ENCODE results near the gene RPGRIP1. TPM values are rescaled to one million over a fixed set of nuclear protein-coding genes. Genes with fewer than 3 reads are reported as not detected.
"Not testable (repeated sequence)": the region's sequence is repeated elsewhere in the genome, so short reads cannot be mapped to it uniquely, and the experiment has no call there.

RPGRIP1 gene
- total RNA-seq, 1 donor = under 0.01 TPM

DNA sequence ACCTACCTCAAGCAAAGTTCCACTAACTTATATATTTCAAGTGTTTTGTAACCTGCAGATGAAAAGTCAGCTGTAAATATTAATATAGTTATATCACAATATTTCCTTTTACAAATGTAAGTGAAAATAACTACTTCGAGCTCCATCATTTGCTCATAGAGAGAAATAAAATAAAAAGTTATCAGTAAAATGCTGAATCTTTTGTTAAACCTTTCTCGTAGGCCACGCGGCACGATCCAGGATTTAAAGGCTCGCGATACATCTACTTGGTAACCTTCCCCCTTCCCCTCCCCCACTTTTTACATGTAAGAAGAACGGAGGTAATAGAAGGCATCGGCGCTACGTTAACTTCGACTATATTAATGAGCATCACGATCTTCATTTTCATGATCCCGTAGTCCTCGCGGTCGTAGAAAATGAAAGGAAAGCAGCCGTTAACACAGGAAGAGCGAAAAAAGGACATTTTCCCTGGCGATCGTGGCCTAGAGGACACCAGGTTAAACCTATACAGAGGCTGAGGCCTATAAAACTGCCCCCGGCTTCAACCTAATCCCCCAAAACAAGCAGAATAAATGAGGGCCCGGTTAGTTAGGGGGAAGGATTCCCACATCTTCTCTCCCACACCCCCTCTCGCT is 11.1 kb upstream of the RPGRIP1 start:
- Histone ChIP-seq H3K27me3 (ENCODE audit: insufficient read depth, low read length) (no peaks in the 10 kb centered on the region), H3K79me2 (ENCODE audit: insufficient read depth, low read length) (peaks cover 55% of the 10 kb centered on the region), H3K4me2 (ENCODE audit: insufficient read depth, low read length) (peak overlapping the region; percentile 93), H4K20me1 (ENCODE audit: insufficient read depth, low read length) (peaks cover 51% of the 10 kb centered on the region), H2AFZ (ENCODE audit: low read length) (peak overlapping the region; percentile 54), H3K36me3 (ENCODE audit: insufficient read depth, low read length) (peaks cover 40% of the 10 kb centered on the region), H3K4me1 (ENCODE audit: insufficient read depth, low read length) (peaks cover 38% of the 10 kb centered on the region), H3K9me3 (ENCODE audit: low read depth, low read length) (no peaks in the 10 kb centered on the region), H3K27ac (ENCODE audit: low read depth, low read length) (peak overlapping the region; percentile 100), H3K4me3 (ENCODE audit: insufficient read depth, low read length) (peak overlapping the region; percentile 100)
- no peak for DNase-seq (ENCODE audit: insufficient read length, low spot score, missing footprints)
- TF ChIP-seq, protein P1, sequence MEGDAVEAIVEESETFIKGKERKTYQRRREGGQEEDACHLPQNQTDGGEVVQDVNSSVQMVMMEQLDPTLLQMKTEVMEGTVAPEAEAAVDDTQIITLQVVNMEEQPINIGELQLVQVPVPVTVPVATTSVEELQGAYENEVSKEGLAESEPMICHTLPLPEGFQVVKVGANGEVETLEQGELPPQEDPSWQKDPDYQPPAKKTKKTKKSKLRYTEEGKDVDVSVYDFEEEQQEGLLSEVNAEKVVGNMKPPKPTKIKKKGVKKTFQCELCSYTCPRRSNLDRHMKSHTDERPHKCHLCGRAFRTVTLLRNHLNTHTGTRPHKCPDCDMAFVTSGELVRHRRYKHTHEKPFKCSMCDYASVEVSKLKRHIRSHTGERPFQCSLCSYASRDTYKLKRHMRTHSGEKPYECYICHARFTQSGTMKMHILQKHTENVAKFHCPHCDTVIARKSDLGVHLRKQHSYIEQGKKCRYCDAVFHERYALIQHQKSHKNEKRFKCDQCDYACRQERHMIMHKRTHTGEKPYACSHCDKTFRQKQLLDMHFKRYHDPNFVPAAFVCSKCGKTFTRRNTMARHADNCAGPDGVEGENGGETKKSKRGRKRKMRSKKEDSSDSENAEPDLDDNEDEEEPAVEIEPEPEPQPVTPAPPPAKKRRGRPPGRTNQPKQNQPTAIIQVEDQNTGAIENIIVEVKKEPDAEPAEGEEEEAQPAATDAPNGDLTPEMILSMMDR (IDR thresholded peaks at IDR 0.05; ENCODE audit: extremely low read depth, low read depth, low read length) = no peak

DNA sequence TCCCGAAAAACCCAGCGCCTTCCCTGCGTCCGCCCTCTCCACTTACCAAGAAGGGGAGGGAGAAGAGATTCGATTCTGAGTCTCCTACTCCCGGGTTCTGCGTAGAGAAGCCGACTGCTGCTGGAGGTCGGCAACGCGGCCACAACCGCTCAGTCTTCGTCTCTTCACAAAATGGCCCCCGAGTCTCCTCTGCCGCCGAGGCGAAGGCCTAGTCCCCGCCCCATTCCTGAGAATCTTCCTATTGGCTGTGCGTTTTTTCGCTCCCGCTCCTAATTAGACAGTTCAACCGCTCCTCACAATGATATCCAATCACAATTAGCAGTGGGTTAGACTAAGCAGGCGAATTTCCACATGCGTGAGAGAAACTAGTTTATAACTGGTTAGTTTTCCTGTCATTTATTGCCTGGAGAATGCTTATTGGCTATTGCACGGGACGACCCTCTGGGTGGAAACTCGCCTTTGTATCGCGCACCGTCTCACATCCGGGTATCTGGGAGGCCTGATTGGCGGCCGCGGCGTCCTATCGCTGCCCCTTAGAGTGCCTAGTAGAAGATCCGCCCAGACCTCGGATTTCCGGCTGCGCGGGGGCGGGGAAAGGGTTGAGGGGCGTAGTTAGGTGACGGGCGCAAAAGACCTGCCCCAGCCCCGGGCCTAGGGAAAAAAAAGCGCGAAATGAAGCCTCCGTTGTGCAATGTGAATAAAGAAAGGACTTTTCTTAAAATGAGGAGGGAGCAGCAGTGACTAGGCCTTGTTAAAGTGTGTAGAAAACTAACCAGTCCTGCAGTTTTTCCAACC is 10.4 kb upstream of the RPGRIP1 start, which contains the start of gene HNRNPC:
Gene HNRNPC, minus strand, starts transcription at position 191 of the 795 bp plus-strand sequence. CDS start 35,249 bp downstream, outside the sequence.
- peaks cover 34% of the 10 kb centered on the region for H3K36me3 ChIP-seq (ENCODE audit: insufficient read depth, low read length)
- peak within 1 kb of the TSS; percentile 100 for H3K4me3 ChIP-seq (ENCODE audit: insufficient read depth, low read length)
- TF ChIP-seq, protein P1 (IDR thresholded peaks at IDR 0.05; ENCODE audit: extremely low read depth, low read depth, low read length) = no peak
- no peaks in the 10 kb centered on the region for H3K27me3 ChIP-seq (ENCODE audit: insufficient read depth, low read length)
- peak; percentile 94 for DNase-seq (ENCODE audit: insufficient read length, low spot score, missing footprints)
- H3K79me2 ChIP-seq (ENCODE audit: insufficient read depth, low read length) = peaks cover 48% of the 10 kb centered on the region
- H3K4me2 ChIP-seq (ENCODE audit: insufficient read depth, low read length) = peak within 1 kb of the TSS; percentile 93
- H3K27ac ChIP-seq (ENCODE audit: low read depth, low read length) = peak within 1 kb of the TSS; percentile 100
- peaks cover 32% of the 10 kb centered on the region for H3K4me1 ChIP-seq (ENCODE audit: insufficient read depth, low read length)
- H2AFZ ChIP-seq (ENCODE audit: low read length) = peak within 1 kb of the TSS; percentile 96
- H4K20me1 ChIP-seq (ENCODE audit: insufficient read depth, low read length) = peaks cover 46% of the 10 kb centered on the region
- H3K9me3 ChIP-seq (ENCODE audit: low read depth, low read length) = no peaks in the 10 kb centered on the region

DNA sequence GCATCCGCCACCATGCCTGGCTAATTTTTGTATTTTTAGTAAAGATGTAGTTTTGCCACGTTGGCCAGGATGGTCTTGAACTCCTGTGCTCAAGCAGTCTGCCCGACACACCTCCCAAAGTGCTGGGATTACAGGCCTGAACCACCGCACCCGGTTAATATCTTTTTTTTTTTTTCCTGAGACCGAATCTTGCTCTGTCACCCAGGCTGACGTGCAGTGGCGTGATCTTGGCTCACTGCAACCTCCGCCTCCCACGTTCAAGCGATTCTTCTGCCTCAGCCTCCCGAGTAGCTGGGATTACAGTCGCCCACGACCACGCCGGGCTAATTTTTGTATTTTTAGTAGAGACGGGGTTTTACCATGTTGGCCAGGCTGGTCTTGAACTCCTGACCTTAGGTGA is 7.2 kb upstream of the RPGRIP1 start:
- H3K79me2 ChIP-seq (ENCODE audit: insufficient read depth, low read length) = peaks cover 16% of the 10 kb centered on the region
- not testable (repeated sequence) for H3K9me3 ChIP-seq (ENCODE audit: low read depth, low read length); H3K4me3 ChIP-seq (ENCODE audit: insufficient read depth, low read length); H3K27me3 ChIP-seq (ENCODE audit: insufficient read depth, low read length); H2AFZ ChIP-seq (ENCODE audit: low read length); H3K36me3 ChIP-seq (ENCODE audit: insufficient read depth, low read length); DNase-seq (ENCODE audit: insufficient read length, low spot score, missing footprints); H3K27ac ChIP-seq (ENCODE audit: low read depth, low read length); H3K4me1 ChIP-seq (ENCODE audit: insufficient read depth, low read length); H3K4me2 ChIP-seq (ENCODE audit: insufficient read depth, low read length)
- H4K20me1 ChIP-seq (ENCODE audit: insufficient read depth, low read length) = peaks cover 16% of the 10 kb centered on the region

DNA sequence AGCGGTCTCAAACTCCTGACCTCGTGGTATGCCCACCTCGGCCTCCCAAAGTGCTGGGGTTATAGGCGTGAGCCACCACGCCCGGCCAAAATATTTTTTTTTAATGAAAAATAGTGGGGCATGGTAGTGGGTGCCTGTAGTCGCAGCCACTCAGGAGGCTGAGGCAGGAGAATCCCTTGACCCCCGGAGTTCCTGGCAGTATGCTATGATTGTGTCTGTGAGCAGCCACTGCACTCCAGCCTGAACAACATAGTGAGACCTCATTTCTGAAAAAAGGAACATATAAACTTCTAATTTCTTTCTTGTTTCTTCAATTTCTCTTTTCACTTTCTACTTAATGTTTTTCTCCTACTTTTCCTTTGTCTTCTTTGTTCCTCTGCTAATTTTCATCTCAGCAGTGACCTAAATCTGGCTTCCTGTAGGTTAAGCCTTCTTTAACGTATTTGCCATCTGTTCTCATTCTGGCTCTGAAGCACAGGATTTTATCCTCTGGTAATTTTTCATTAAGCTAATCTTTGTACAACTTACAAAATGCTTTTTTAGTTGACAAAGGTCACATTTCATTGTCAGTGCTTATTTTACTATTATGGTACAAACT is 4.5 kb upstream of the RPGRIP1 start:
- H3K4me3 ChIP-seq (ENCODE audit: insufficient read depth, low read length) = no peak overlapping the region
- no peaks in the 10 kb centered on the region for H3K4me1 ChIP-seq (ENCODE audit: insufficient read depth, low read length)
- no peaks in the 10 kb centered on the region for H3K9me3 ChIP-seq (ENCODE audit: low read depth, low read length)
- TF ChIP-seq, protein P1 (IDR thresholded peaks at IDR 0.05; ENCODE audit: extremely low read depth, low read depth, low read length) = no peak
- no peak overlapping the region for H3K4me2 ChIP-seq (ENCODE audit: insufficient read depth, low read length)
- peak overlapping the region; percentile 35 for H2AFZ ChIP-seq (ENCODE audit: low read length)
- no peak overlapping the region for H3K27ac ChIP-seq (ENCODE audit: low read depth, low read length)
- H4K20me1 ChIP-seq (ENCODE audit: insufficient read depth, low read length) = no peaks in the 10 kb centered on the region
- no peak for DNase-seq (ENCODE audit: insufficient read length, low spot score, missing footprints)
- no peaks in the 10 kb centered on the region for H3K79me2 ChIP-seq (ENCODE audit: insufficient read depth, low read length)
- no peaks in the 10 kb centered on the region for H3K36me3 ChIP-seq (ENCODE audit: insufficient read depth, low read length)
- no peaks in the 10 kb centered on the region for H3K27me3 ChIP-seq (ENCODE audit: insufficient read depth, low read length)

Measured in osteoblast (primary cell).